Activated naive CD8-positive, alpha-beta T cell treated with anti-CD3 and anti-CD28 coated beads, Interleukin-2, amount 50 U/mL, for 24 hours (primary cell): ENCODE data around the gene FYB2.

ENCODE experiments used
- ATAC-seq: fragments of 150-1000 bp; cut with Tn5 transposase; one replicate; pipeline ENCODE4 v1.10.0; 2021
- DNase-seq: peaks from one replicate; pipeline ENCODE4 v3.0.0; 2021
- H3K27ac Mint-ChIP-seq: one replicate; pipeline ENCODE4 v1.8.0; 2021; ENCODE audit warnings: mild to moderate bottlenecking, mixed read lengths
- H3K27me3 Mint-ChIP-seq: one replicate; pipeline ENCODE4 v1.8.0; 2021; ENCODE audit warnings: mixed read lengths
- H3K36me3 Mint-ChIP-seq: one replicate; pipeline ENCODE4 v1.8.0; 2021; ENCODE audit warnings: low read depth, mixed read lengths
- H3K4me1 Mint-ChIP-seq: one replicate; pipeline ENCODE4 v1.8.0; 2021; ENCODE audit warnings: mixed read lengths
- H3K4me3 Mint-ChIP-seq: one replicate; pipeline ENCODE4 v1.8.0; 2021; ENCODE audit warnings: mild to moderate bottlenecking, moderate library complexity, mixed read lengths
- H3K9me3 Mint-ChIP-seq: one replicate; pipeline ENCODE4 v1.8.0; 2021; ENCODE audit warnings: mixed read lengths

The FYB2 gene

DNA sequence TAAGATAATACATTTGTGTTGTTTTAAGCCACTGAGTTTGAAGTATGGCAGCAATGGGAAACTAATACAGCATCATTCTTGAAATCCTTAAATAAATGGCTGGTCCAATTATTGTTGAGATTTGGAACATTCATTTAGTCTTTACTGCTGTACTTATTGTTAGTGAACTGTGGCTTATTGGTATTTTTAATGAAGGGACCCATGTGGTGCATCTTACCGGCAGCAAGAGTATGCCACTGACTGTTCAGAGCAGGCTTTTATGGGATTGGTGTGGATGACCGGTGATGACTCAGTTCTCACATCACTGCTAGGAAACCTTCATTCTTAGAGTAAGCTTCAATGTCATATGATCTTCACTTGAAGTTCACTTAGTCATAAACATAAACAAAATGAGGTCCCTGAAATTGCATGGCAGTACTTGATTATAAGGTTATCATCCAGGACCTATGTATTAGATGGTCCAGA, 142.6 kb downstream of the FYB2 start:
- Mint-ChIP-seq H3K27me3 (peaks cover 10% of the 10 kb centered on the region), H3K27ac (no peak overlapping the region)
- DNase-seq, result no peak

GRCh38 chr1:56675763-56676162, 143.4 kb downstream of the FYB2 start:
- Mint-ChIP-seq H3K4me1 (no peaks in the 10 kb centered on the region), H3K27ac (no peak overlapping the region), H3K4me3 (no peak overlapping the region), H3K36me3 (no peaks in the 10 kb centered on the region), H3K27me3 (peaks cover 10% of the 10 kb centered on the region), H3K9me3 (no peaks in the 10 kb centered on the region)
- ATAC-seq (no peak), DNase-seq (no peak)

More for the DNA sequence above, 142.6 kb downstream of the FYB2 start:
- Mint-ChIP-seq H3K9me3 (no peaks in the 10 kb centered on the region), H3K4me1 (no peaks in the 10 kb centered on the region), H3K4me3 (no peak overlapping the region), H3K36me3 (no peaks in the 10 kb centered on the region)
- no peak for ATAC-seq

DNA sequence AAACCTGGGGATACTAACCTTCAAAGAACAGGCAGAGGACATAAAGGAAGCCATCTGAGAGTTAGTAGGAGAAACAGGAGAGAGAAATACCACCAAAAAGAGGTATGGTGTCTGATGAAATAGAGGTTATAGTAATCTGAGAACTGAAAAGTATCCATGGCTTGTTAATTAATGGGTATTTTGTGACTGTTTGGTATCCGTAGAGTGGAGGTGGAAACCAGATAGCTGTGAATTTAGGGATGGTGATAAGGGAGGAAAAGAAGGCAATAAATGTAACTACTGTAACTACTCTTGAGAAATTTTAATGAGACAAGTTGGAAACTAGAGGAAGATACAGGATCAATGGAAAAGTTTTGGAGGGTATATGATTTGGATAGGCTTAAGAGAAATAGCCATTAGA, 146.6 kb downstream of the FYB2 start:
- DNase-seq (no peak), ATAC-seq (no peak)
- Mint-ChIP-seq H3K4me3 (no peak overlapping the region), H3K27ac (no peak overlapping the region), H3K36me3 (no peaks in the 10 kb centered on the region), H3K4me1 (no peaks in the 10 kb centered on the region), H3K27me3 (peaks cover 10% of the 10 kb centered on the region), H3K9me3 (no peaks in the 10 kb centered on the region)

GRCh38 chr1:56671542-56671941, 147.7 kb downstream of the FYB2 start:
- Mint-ChIP-seq H3K27me3 (peaks cover 10% of the 10 kb centered on the region), H3K9me3 (no peaks in the 10 kb centered on the region), H3K27ac (no peak overlapping the region), H3K4me1 (no peaks in the 10 kb centered on the region), H3K36me3 (no peaks in the 10 kb centered on the region), H3K4me3 (no peak overlapping the region)
- no peak for DNase-seq
- ATAC-seq, result no peak

DNA sequence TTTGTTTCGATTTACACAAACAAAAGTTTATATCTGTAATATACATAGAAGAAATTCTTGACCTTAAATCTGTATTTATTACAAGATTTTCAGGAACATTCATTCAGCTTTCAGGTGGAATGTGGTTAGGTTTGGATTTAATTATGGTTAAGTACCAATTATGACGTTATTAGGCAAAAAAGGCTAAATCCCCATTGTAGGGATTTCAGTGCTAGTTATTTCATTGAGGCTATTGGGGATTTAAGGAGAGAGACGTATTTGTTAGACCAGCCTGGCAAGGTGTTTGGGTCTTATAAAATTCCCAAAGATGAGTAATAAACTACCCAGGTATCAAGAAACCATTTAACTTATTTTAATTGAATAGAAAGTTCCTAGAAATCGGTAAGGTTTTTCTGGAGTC, 148.1 kb downstream of the FYB2 start:
- H3K27ac Mint-ChIP-seq, result no peak overlapping the region
- no peaks in the 10 kb centered on the region for H3K36me3 Mint-ChIP-seq
- no peak overlapping the region for H3K4me3 Mint-ChIP-seq
- no peak for ATAC-seq
- H3K27me3 Mint-ChIP-seq, result peaks cover 8% of the 10 kb centered on the region
- no peak for DNase-seq
- no peaks in the 10 kb centered on the region for H3K4me1 Mint-ChIP-seq
- H3K9me3 Mint-ChIP-seq, result no peaks in the 10 kb centered on the region

GRCh38 chr1:56670350-56670749, 148.9 kb downstream of the FYB2 start:
- Mint-ChIP-seq H3K36me3 (no peaks in the 10 kb centered on the region), H3K27ac (no peak overlapping the region), H3K4me1 (no peaks in the 10 kb centered on the region), H3K4me3 (no peak overlapping the region), H3K27me3 (peaks cover 11% of the 10 kb centered on the region), H3K9me3 (no peaks in the 10 kb centered on the region)
- DNase-seq (no peak), ATAC-seq (no peak)
